SK-N-SH treated with all-trans-retinoic acid at 6 μM for 48 hours (cell line): ENCODE data around the gene CENPA.
"Not testable (repeated sequence)": the region's sequence is repeated elsewhere in the genome, so short reads cannot be mapped to it uniquely, and the experiment has no call there.

Source experiments
- ATAC-seq: fragments of 200-7000 bp; cut with Tn5 transposase; 3 replicates; pipeline ENCODE4 v1.9.1; 2020; ENCODE audit warnings: mild to moderate bottlenecking, moderate library complexity
- CREB5 ChIP-seq: fragments of 250-450 bp; sonication (Bioruptor Pico); IDR thresholded peaks from 2 replicates; pipeline ENCODE4 v1.5.1; 2020; ENCODE audit warnings: low read depth, mild to moderate bottlenecking, moderate library complexity
- CSDC2 ChIP-seq: fragments of 250-450 bp; sonication (Bioruptor Pico); IDR thresholded peaks from 2 replicates; pipeline ENCODE4 v1.5.0; 2020; ENCODE audit warnings: mild to moderate bottlenecking, moderate library complexity
- CSRNP3 ChIP-seq: fragments of 250-450 bp; sonication (Bioruptor Pico); IDR thresholded peaks from 2 replicates; pipeline ENCODE4 v1.5.1; 2021; ENCODE audit warnings: mild to moderate bottlenecking, moderate library complexity
- ESRRG ChIP-seq: fragments of 250-450 bp; sonication (Bioruptor Pico); IDR thresholded peaks from 2 replicates; pipeline ENCODE4 v1.6.1; 2021; ENCODE audit warnings: mild to moderate bottlenecking
- GLIS3 ChIP-seq: fragments of 250-450 bp; sonication (Bioruptor Pico); IDR thresholded peaks from 2 replicates; pipeline ENCODE4 v1.5.0; 2020; ENCODE audit warnings: mild to moderate bottlenecking, moderate library complexity
- OSR1 ChIP-seq: fragments of 250-450 bp; sonication (Bioruptor Pico); IDR thresholded peaks from 2 replicates; pipeline ENCODE4 v1.8.0; 2022; ENCODE audit warnings: moderate library complexity, mild to moderate bottlenecking, inconsistent platforms
- PATZ1 ChIP-seq: fragments of 250-450 bp; sonication (Bioruptor Pico); IDR thresholded peaks from 2 replicates; pipeline ENCODE4 v1.8.0; 2020; ENCODE audit warnings: mild to moderate bottlenecking, moderate library complexity, borderline replicate concordance
- POU6F1 ChIP-seq: fragments of 250-450 bp; sonication (Bioruptor Pico); IDR thresholded peaks from 2 replicates; pipeline ENCODE4 v1.8.0; 2021; ENCODE audit warnings: low read depth, mild to moderate bottlenecking, moderate library complexity, borderline replicate concordance
- PPARA ChIP-seq: fragments of 250-450 bp; sonication (Bioruptor Pico); IDR thresholded peaks from 2 replicates; pipeline ENCODE4 v1.5.0; 2020; ENCODE audit warnings: mild to moderate bottlenecking, borderline replicate concordance
- RARB ChIP-seq: fragments of 250-450 bp; sonication (Bioruptor Pico); IDR thresholded peaks from 2 replicates; pipeline ENCODE4 v1.8.0; 2021; ENCODE audit warnings: mild to moderate bottlenecking, moderate library complexity
- TCF4 ChIP-seq: fragments of 250-450 bp; sonication (Bioruptor Pico); IDR thresholded peaks from 2 replicates; pipeline ENCODE4 v1.8.0; 2021; ENCODE audit warnings: mild to moderate bottlenecking, moderate library complexity, borderline replicate concordance
- TOX ChIP-seq: fragments of 250-450 bp; sonication (Bioruptor Pico); IDR thresholded peaks from 2 replicates; pipeline ENCODE4 v1.8.0; 2021; ENCODE audit warnings: mild to moderate bottlenecking, moderate library complexity, borderline replicate concordance
- ZC3H10 ChIP-seq: fragments of 250-450 bp; sonication (Bioruptor Pico); IDR thresholded peaks from 2 replicates; pipeline ENCODE4 v1.5.1; 2021; ENCODE audit warnings: mild to moderate bottlenecking, moderate library complexity
- ZFP3 ChIP-seq: fragments of 250-450 bp; sonication (Bioruptor Pico); IDR thresholded peaks from 2 replicates; pipeline ENCODE4 v1.5.0; 2020; ENCODE audit warnings: mild to moderate bottlenecking, moderate library complexity
- ZFP30 ChIP-seq: fragments of 450-650 bp; formaldehyde crosslinking; IDR thresholded peaks from 2 replicates; pipeline ENCODE4 v1.5.0; 2022; ENCODE audit warnings: mild to moderate bottlenecking, moderate library complexity
- ZNF565 ChIP-seq: fragments of 450-650 bp; formaldehyde crosslinking; conservative IDR thresholded peaks from 2 replicates; pipeline ENCODE4 v1.5.0; 2020; ENCODE audit warnings: low read depth, mild to moderate bottlenecking, moderate library complexity
- ZNF70 ChIP-seq: fragments of 450-650 bp; formaldehyde crosslinking; IDR thresholded peaks from 2 replicates; pipeline ENCODE4 v1.5.0; 2020; ENCODE audit warnings: mild to moderate bottlenecking, moderate library complexity
- ZNF8 ChIP-seq: fragments of 450-650 bp; formaldehyde crosslinking; IDR thresholded peaks from 2 replicates; pipeline ENCODE4 v1.5.0; 2020; ENCODE audit warnings: mild to moderate bottlenecking, moderate library complexity

The CENPA gene

GRCh38 chr2:26795135-26795534, 9.3 kb downstream of the CENPA start:
- not testable (repeated sequence) for ATAC-seq

GRCh38 chr2:26801328-26801727, 15.5 kb downstream of the CENPA start:
- no peak for ATAC-seq
- TF ChIP-seq ZNF70 (no peak), CREB5 (CRISPR knock-in tag) (no peak), POU6F1 (CRISPR knock-in tag) (no peak), TCF4 (CRISPR knock-in tag) (no peak), ZNF565 (CRISPR knock-in tag) (no peak), ZFP30 (CRISPR knock-in tag) (no peak), ZFP3 (CRISPR knock-in tag) (no peak), RARB (no peak), CSRNP3 (CRISPR knock-in tag) (no peak), GLIS3 (CRISPR knock-in tag) (no peak), PATZ1 (CRISPR knock-in tag) (no peak), CSDC2 (CRISPR knock-in tag) (no peak), ZC3H10 (CRISPR knock-in tag) (no peak), ZNF8 (no peak), OSR1 (CRISPR knock-in tag) (no peak), ESRRG (CRISPR knock-in tag) (no peak)

GRCh38 chr2:26801796-26802195, 15.9 kb downstream of the CENPA start:
- TF ChIP-seq RARB, result no peak
- no peak for TF ChIP-seq TCF4 (CRISPR knock-in tag)
- TF ChIP-seq ZNF70, result no peak
- TF ChIP-seq ZC3H10 (CRISPR knock-in tag), result no peak
- no peak for TF ChIP-seq PPARA (CRISPR knock-in tag)
- no peak for TF ChIP-seq CSRNP3 (CRISPR knock-in tag)
- TF ChIP-seq, all 23 proteins: peak for 0
- no peak for ATAC-seq

GRCh38 chr2:26805241-26805676, 19.4 kb downstream of the CENPA start:
- TF ChIP-seq CSRNP3 (CRISPR knock-in tag) (no peak), ESRRG (CRISPR knock-in tag) (no peak), GLIS3 (CRISPR knock-in tag) (no peak), TOX (CRISPR knock-in tag) (no peak), ZNF565 (CRISPR knock-in tag) (no peak), TCF4 (CRISPR knock-in tag) (no peak)
- ATAC-seq, result peak; percentile 53; the same call in 2 of the 3 replicates
